ENCODE results near the gene THSD8. TPM values are rescaled to one million over a fixed set of nuclear protein-coding genes. Genes with fewer than 3 reads are reported as not detected.

The THSD8 gene
- total and polyA plus RNA-seq, 4 donors: 0.22 to 0.35 (median 0.33) TPM; not detected in 1

GRCh38 chr19:12770922-12771321 is 30.9 kb upstream of the THSD8 start:
- 99% methylated on average over 13 of the region's 13 CpGs for WGBS
- Histone ChIP-seq H3K36me3 (ENCODE audit: control insufficient read depth in 4 of 4, insufficient read depth in 3 of 4, low read depth in 1 of 4, low read length in 3 of 4) (peaks cover 6 to 26% (median 9%) of the 10 kb centered on the region in 4 donors), H3K27me3 (ENCODE audit: control insufficient read depth in 4 of 4, insufficient read depth in 4 of 4, low read length in 3 of 4) (no peaks in the 10 kb centered on the region), H3K4me1 (ENCODE audit: control insufficient read depth in 4 of 4, insufficient read depth in 4 of 4, low read length in 3 of 4) (peaks cover 5 to 12% (median 6%) of the 10 kb centered on the region in 4 donors), H3K4me3 (ENCODE audit: low read depth in 1 of 3, low read length in 3 of 3) (no peak overlapping the region), H3K9ac (ENCODE audit: low read depth in 1 of 2, low read length in 2 of 2) (no peak overlapping the region), H3K9me3 (ENCODE audit: control insufficient read depth in 4 of 4, low read length in 3 of 4) (no peaks in the 10 kb centered on the region), H3K27ac (ENCODE audit: low read depth in 1 of 2, low read length in 2 of 2) (no peak overlapping the region)
- no peak for TF ChIP-seq NR2F2 (IDR thresholded peaks at IDR 0.05)
- TF ChIP-seq RXRA (IDR thresholded peaks at IDR 0.05): no peak
- TF ChIP-seq, protein P1, sequence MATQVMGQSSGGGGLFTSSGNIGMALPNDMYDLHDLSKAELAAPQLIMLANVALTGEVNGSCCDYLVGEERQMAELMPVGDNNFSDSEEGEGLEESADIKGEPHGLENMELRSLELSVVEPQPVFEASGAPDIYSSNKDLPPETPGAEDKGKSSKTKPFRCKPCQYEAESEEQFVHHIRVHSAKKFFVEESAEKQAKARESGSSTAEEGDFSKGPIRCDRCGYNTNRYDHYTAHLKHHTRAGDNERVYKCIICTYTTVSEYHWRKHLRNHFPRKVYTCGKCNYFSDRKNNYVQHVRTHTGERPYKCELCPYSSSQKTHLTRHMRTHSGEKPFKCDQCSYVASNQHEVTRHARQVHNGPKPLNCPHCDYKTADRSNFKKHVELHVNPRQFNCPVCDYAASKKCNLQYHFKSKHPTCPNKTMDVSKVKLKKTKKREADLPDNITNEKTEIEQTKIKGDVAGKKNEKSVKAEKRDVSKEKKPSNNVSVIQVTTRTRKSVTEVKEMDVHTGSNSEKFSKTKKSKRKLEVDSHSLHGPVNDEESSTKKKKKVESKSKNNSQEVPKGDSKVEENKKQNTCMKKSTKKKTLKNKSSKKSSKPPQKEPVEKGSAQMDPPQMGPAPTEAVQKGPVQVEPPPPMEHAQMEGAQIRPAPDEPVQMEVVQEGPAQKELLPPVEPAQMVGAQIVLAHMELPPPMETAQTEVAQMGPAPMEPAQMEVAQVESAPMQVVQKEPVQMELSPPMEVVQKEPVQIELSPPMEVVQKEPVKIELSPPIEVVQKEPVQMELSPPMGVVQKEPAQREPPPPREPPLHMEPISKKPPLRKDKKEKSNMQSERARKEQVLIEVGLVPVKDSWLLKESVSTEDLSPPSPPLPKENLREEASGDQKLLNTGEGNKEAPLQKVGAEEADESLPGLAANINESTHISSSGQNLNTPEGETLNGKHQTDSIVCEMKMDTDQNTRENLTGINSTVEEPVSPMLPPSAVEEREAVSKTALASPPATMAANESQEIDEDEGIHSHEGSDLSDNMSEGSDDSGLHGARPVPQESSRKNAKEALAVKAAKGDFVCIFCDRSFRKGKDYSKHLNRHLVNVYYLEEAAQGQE (IDR thresholded peaks at IDR 0.05): no peak
- no peak for TF ChIP-seq HNF4G (IDR thresholded peaks at IDR 0.05)
- TF ChIP-seq FOXA2 (IDR thresholded peaks at IDR 0.05): no peak
- TF ChIP-seq, protein P2, sequence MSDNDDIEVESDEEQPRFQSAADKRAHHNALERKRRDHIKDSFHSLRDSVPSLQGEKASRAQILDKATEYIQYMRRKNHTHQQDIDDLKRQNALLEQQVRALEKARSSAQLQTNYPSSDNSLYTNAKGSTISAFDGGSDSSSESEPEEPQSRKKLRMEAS (IDR thresholded peaks at IDR 0.05): no peak
- no peak for TF ChIP-seq RAD21 (IDR thresholded peaks at IDR 0.05)
- no peak for TF ChIP-seq EGR1 (IDR thresholded peaks at IDR 0.05; ENCODE audit: low read depth in 2 of 2)
- TF ChIP-seq TAF1 (conservative IDR thresholded peaks at IDR 0.05): no peak
- no peak for TF ChIP-seq JUND (IDR thresholded peaks at IDR 0.05)
- TF ChIP-seq GABPA (IDR thresholded peaks at IDR 0.05 in 1 of 2, conservative IDR thresholded peaks at IDR 0.05 in 1 of 2): no peak
- no peak for TF ChIP-seq CTCF (IDR thresholded peaks at IDR 0.05; ENCODE audit: low read depth, low read length, missing input control)
- no peak for TF ChIP-seq ATF3 (IDR thresholded peaks at IDR 0.05)
- no peak for TF ChIP-seq YY1 (IDR thresholded peaks at IDR 0.05)
- TF ChIP-seq SP1 (IDR thresholded peaks at IDR 0.05): no peak
- no peak for TF ChIP-seq HNF4A (conservative IDR thresholded peaks at IDR 0.05)
- DNase-seq (ENCODE audit: low spot score): no peak

GRCh38 chr19:12772323-12772722 is 29.5 kb upstream of the THSD8 start:
- Histone ChIP-seq H3K9ac (ENCODE audit: low read depth in 1 of 2, low read length in 2 of 2) (no peak overlapping the region), H3K4me3 (ENCODE audit: low read depth in 1 of 3, low read length in 3 of 3) (no peak overlapping the region), H3K4me1 (ENCODE audit: control insufficient read depth in 4 of 4, insufficient read depth in 4 of 4, low read length in 3 of 4) (peaks cover 5 to 11% (median 7%) of the 10 kb centered on the region in 4 donors), H3K27ac (ENCODE audit: low read depth in 1 of 2, low read length in 2 of 2) (no peak overlapping the region), H3K27me3 (ENCODE audit: control insufficient read depth in 4 of 4, insufficient read depth in 4 of 4, low read length in 3 of 4) (no peaks in the 10 kb centered on the region), H3K36me3 (ENCODE audit: control insufficient read depth in 4 of 4, insufficient read depth in 3 of 4, low read depth in 1 of 4, low read length in 3 of 4) (peaks cover 6 to 26% (median 7%) of the 10 kb centered on the region in 4 donors), H3K9me3 (ENCODE audit: control insufficient read depth in 4 of 4, low read length in 3 of 4) (no peaks in the 10 kb centered on the region)
- no peak for DNase-seq (ENCODE audit: low spot score)
- no peak for TF ChIP-seq FOXA1 (IDR thresholded peaks at IDR 0.05)
- 84% methylated on average over 4 of the region's 4 CpGs for WGBS

All from liver (tissue), 9 donors.